Cardiac septum (tissue), 1 donor: Measurements from ENCODE around the gene GLMP. TPM values are rescaled to one million over a fixed set of nuclear protein-coding genes. Genes with fewer than 3 reads are reported as not detected.
A peak's percentile ranks its signal among the peaks of the same experiment; 100 is the strongest.

Experiments
- DNase-seq: peaks from one replicate; pipeline ENCODE4 v3.0.0-alpha.2; 2020; ENCODE audit warnings: low spot score
- intact Hi-C: fragments of 100-400 bp; cut with DNase I; formaldehyde crosslinking; loops from one replicate; pipeline ENCODE4 v1.14.0; 2022
- total RNA-seq: library from RNA; stranded (reverse); fragmentation: NEBNext Ultra II Directional; extraction: Animal tissue kit (Norgen Biotek cat#: 25700); gene quantifications from one replicate; pipeline ENCODE4 v1.2.1, GENCODE V29; 2021
- donor health status: DM: no; HTN: no; CAD: no.

GLMP gene
- total RNA-seq, 1 donor from 2014 or later, result 15.2 TPM

DNA sequence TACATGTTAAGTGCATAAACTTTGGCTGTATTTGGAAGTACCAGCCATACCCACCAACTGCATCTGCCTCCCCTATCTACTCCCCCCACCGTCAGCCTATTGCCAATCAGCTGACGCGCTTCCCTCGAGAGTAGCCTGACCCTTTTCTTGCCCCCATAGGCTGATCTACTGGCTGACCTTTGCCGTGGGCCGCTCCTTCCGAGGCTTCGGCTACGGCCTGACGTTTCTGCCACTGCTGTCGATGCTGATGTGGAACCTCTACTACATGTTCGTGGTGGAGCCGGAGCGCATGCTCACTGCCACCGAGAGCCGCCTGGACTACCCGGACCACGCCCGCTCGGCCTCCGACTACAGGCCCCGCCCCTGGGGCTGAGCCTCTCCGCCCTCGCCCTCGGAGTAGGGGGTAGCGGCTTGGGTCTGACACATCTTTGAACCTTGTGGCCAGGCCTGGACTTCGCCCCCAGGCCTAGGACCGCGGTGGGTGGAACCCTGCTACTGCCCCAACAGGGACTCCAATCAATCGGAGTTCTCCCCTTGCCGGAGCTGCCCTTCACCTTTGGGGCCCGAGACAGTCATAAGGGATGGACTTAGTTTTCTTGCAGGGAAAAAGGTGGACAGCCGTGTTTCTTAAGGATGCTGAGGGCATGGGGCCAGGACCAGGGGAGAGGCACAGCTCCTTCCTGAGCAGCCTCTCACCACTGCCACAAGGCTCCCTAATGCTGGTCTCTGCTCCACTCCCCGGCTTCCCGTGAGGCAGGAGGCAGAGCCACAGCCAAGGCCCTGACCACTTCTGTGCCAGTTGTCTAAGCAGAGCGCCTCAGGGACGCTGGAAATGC lies 4.0 kb downstream of the GLMP start:
- DNase-seq, result peak; percentile 96
- intact Hi-C loops, result no loop called here

DNA sequence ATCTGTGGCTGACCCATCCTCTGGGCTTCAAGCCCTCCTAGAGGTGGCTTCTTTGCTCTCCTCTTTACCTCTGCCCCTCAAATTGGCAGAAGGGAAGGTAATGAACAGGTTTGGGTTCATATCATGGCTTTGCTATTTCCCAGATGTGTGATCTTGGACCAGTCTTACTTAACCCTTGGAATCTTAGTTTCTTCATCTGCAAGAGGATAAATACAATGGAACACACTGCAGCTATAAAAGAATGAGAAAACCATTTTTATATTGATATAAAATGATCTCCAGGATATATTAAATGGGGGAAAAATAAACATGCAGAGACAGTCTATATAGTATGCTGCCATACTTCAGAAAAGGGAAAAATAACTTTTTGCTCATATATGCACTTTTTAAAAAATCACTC lies 5.6 kb downstream of the GLMP start:
- DNase-seq, result no peak
- intact Hi-C loops, result no loop called here

DNA sequence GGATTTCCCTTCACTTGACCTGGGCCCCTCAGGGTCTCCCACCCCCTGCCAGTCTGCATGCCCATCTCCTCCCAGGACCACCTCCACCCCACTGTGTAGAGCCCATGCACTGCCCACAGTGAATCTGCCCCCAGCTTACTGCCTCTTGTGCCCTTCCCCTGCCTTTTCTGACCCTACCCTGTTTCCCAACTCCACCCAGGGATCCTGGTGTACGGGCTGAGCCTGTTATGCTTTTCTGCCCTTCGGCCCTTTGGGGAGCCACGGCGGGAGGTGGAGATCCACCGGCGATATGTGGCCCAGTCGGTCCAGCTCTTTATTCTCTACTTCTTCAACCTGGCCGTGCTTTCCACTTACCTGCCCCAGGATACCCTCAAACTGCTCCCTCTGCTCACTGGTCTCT lies 9.4 kb downstream of the GLMP start:
- DNase-seq, result no peak
- intact Hi-C loops, result no loop called here

DNA sequence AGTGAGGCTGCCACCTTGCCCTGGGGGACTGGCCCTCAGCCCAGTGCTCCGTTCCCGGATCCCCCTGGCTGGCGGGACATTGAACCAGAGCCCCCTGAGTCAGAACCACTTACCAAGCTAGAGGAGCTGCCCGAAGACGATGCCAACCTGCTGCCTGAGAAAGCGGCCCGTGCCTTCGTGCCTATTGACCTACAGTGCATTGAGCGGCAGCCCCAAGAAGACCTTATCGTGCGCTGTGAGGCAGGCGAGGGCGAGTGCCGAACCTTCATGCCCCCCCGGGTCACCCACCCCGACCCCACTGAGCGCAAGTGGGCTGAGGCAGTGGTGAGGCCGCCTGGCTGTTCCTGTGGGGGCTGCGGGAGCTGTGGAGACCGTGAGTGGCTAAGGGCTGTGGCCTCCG lies 10.0 kb downstream of the GLMP start:
- DNase-seq, result no peak
- intact Hi-C loops, result no loop called here

GRCh38 chr1:156284757-156285156 lies 10.7 kb downstream of the GLMP start:
- no peak for DNase-seq
- intact Hi-C loops, result loop anchor here (5.0 kb wide), 1 partner anchor 122 kb away; no protein-coding TSS in a partner anchor

GRCh38 chr1:156284112-156284511 lies 11.4 kb downstream of the GLMP start, which contains the start of gene TMEM79:
TMEM79 (plus strand) TSS chr1:156284325; CDS start chr1:156285227, 902 bp downstream.
- intact Hi-C loops, result loop anchor here (5.0 kb wide), 1 partner anchor 122 kb away; no protein-coding TSS in a partner anchor
- no peak for DNase-seq

GRCh38 chr1:156283521-156283920 lies 12.0 kb downstream of the GLMP start:
- no peak for DNase-seq
- intact Hi-C loops, result loop anchor here (5.0 kb wide), 1 partner anchor 121 kb away; no protein-coding TSS in a partner anchor

- peak; percentile 98 for DNase-seq
- intact Hi-C loops, result loop anchor here (5.0 kb wide), 1 partner anchor 120 kb away; no protein-coding TSS in a partner anchor
Measured at GRCh38 chr1:156282479-156283222, 12.8 kb downstream of the GLMP start, which contains the start of gene SMG5. SMG5 (minus strand) TSS chr1:156282825; CDS start chr1:156282680, 145 bp downstream.

DNA sequence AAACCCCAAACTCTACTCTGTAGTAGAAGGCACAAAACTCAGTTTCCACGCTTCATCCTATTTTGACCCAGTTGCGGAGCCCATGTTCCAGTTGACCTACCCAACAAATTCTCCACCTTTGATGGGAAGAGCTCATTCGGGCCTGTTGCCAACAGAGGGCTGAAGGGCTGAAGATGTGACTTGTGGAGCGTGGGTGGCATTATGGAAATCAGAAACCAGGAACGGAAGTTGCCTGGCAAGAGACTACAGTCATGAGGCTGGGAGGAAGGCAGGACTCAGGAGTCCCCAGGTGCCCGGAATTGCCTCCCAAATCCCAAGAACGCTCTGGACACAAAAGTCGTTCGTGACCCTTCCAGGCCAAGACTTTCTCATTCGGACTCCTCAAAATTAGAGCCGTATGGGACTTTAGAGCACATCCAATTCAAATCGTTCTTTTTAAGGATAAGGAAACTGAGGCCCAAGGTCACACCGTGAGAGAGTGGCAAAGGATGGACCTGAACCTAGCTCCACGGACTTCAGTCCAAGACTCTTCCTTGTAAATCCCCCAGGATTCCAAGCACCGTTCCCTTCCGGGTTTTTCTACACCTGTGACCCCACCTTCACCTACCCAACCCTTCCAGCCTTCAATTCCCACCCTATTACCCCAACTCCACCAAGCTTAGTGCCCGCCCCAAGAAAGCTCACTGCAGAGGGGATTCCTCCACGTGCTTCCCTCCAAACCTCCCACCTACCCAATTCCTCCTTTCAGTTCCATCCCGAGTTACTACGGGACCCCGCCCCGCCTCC lies 13.6 kb downstream of the GLMP start:
- DNase-seq, result no peak
- intact Hi-C loops, result loop anchor here (5.0 kb wide), 1 partner anchor 120 kb away; no protein-coding TSS in a partner anchor

GRCh38 chr1:156281281-156281680 lies 14.2 kb downstream of the GLMP start:
- intact Hi-C loops, result loop anchor here (5.0 kb wide), 1 partner anchor 119 kb away; no protein-coding TSS in a partner anchor
- peak; percentile 88 for DNase-seq

- no peak for DNase-seq
- intact Hi-C loops, result loop anchor here (5.0 kb wide), 1 partner anchor 118 kb away; no protein-coding TSS in a partner anchor
Measured at GRCh38 chr1:156279837-156280236, 15.6 kb downstream of the GLMP start.

DNA sequence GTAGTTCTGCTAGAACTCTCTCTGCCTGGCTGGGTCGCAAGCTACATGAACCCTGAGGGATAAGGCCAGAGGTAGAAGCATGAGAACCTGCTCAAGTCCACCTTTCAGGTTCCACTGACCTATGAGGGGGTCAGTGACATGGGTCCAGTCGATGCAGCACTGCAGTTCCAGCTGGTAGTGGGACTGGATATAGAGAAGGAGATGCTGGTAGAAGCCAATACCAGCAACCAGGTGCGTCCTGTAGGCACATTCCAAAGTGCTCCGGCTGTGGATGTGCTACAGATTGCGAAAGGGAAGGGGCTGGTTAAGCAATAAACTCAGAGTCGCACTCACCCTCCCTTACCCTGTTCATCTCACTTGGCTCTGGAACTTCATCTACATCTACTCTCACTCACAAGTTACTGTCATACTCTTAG lies 18.5 kb downstream of the GLMP start:
- intact Hi-C loops, result no loop called here
- no peak for DNase-seq

DNA sequence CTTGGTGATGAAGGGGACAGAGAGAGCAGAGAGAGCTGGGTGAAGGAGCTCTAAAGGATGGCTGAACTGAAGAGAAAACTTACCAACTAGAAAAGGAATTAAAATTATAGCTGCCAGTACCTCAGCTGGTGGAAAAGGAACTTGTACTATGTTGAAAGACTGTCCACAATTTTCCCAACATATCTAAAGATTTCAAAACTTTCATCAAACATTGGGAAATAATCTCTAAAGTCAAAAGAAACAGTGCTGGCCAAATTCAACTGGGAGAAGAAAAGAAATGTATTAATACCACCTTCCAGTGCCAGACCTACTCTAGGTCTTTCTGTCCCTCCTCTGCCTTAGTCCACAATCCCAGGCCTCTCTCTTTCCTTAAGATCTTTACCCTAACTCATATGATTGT lies 18.9 kb downstream of the GLMP start:
- no peak for DNase-seq
- intact Hi-C loops, result no loop called here

DNA sequence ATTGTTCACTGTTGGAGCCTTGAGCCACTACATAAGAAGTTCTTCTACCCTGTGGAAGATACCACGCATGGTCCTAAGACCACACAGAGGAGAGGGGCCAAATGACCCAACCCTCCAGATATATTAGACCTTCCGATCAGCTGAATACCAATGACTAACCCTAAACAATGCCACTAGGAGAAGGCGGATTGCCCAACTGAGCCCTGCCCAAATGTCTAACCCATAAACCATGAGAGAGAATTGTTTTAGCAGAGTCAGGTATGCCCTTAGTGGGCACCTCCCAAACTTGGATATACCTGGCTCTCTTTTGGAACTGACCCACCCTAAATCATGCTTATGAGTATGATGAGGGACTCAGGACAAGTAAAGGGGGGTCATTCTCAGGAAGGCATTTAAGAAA lies 25.2 kb downstream of the GLMP start:
- no peak for DNase-seq
- intact Hi-C loops, result no loop called here

DNA sequence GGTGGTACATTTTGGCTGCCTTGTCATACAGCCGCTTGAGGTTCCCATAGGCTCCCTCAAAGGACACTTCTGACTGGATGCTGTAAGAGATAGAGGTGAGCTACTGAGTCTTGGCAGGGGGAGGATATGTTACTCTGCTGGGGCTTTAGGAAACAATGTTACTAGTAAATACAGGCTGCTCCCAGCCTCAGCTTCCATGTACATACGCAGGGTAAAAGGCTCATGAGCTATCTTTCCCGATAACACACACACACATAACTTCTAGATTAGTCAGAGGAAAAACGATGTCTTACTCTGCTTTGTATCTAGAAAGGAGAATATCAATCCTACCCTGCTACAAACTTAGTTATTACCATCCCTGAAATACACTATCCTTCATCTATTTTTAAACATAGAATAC lies 27.1 kb downstream of the GLMP start:
- no peak for DNase-seq
- intact Hi-C loops, result loop anchor here (5.0 kb wide), 1 partner anchor 54 kb away; no protein-coding TSS in a partner anchor

DNA sequence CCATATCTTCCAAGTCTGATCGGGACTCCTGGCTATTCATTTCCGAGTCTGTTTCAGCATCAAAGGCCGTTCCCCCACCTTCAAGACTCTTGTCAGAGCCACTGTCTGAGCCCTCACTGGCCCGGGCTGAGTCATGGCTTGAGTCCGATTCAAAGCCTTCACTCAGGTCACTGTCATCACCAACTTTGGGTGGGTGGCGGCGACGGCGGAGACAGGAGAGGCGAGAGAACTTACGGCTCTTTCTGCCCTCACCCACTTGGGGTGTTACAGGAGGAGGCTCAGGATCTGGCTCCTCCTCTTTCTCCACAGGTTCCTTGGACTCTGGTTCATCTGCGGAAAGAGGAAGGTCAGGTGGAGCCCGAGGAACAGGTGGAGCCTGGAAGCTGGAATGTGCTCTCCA lies 29.4 kb downstream of the GLMP start:
- DNase-seq, result no peak
- intact Hi-C loops, result loop anchor here (5.0 kb wide), 1 partner anchor 56 kb away; no protein-coding TSS in a partner anchor

DNA sequence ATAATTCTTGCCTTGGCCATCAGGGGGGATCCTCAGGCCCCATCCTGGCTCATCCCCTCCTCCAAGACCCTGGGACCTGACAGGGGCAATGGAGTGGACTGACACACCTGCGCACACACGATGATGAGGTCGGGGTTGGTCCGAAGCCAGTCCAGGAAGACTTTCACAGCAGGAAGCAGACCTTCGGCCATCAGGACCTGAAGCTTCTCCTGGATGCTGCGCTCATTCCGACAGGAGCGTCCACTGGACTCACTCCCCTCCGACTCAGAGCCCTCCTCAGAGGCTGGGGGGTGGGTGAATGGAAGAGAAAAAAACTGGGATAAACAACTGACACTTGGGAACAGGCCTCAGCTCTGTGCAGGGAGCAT lies 32.2 kb downstream of the GLMP start:
- intact Hi-C loops, result no loop called here
- no peak for DNase-seq

DNA sequence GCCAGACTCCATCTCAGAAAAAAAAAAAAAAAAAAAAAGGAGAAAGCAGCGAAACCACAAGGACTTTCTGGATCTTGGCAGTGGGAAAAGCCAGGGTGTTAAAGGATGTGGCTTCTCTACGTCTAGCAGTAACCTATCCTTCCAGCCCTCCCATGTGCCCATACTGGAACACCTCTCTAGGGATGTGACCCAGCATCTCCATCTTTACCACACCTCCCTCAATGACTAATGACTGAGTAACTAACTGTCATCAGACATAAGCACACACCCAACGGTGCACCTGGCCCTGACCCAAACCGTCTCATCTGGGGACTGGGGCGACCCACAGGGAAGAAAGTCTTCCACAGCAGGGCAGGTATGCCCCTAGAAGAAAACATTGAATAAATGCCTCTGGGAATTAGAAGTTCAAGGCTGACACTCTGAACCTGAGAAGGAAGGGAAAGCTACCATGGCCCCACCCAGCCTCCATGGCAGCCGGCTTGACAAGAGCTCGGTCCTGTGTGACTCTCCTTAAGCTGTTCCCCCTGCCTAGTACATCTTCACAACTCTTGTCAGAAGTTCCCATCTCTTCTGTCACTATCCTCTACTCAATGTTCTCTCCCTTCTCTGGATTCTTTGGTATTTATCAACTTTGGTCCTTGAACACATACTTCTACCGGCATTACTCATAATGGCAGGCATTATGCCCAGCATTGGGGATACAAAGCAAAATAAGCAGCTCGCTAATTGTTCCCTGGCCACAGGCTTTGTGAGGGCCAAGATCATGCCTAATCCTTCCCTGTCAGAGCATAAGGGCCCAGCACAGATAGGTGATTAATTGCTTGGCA lies 32.8 kb downstream of the GLMP start:
- intact Hi-C loops, result no loop called here
- DNase-seq, result no peak

DNA sequence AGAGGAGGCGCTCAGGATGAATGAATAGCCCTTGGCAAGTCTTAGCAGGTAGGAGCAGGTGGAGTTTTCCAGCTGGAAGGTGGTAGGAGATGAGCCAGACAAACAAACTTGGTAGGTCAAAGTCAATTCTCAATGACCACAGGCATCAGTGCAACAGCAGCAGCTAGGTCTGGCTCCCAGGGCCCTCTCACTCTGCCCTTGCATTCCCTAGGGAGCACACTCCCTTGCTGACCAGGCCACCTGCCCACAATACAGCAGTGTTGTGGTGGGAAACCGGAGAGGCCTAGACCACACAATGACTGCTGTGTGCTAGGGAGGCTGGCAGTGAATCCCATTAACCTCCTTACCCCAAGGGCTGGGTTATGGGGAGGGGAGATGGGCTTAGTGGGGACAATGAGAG lies 34.6 kb downstream of the GLMP start:
- intact Hi-C loops, result no loop called here
- no peak for DNase-seq
